ENCODE measurements around the gene SYNPR.

SYNPR gene

GRCh38 chr3:63354160-63354559, 76.1 kb downstream of the SYNPR start:
- TF ChIP-seq, protein P1, sequence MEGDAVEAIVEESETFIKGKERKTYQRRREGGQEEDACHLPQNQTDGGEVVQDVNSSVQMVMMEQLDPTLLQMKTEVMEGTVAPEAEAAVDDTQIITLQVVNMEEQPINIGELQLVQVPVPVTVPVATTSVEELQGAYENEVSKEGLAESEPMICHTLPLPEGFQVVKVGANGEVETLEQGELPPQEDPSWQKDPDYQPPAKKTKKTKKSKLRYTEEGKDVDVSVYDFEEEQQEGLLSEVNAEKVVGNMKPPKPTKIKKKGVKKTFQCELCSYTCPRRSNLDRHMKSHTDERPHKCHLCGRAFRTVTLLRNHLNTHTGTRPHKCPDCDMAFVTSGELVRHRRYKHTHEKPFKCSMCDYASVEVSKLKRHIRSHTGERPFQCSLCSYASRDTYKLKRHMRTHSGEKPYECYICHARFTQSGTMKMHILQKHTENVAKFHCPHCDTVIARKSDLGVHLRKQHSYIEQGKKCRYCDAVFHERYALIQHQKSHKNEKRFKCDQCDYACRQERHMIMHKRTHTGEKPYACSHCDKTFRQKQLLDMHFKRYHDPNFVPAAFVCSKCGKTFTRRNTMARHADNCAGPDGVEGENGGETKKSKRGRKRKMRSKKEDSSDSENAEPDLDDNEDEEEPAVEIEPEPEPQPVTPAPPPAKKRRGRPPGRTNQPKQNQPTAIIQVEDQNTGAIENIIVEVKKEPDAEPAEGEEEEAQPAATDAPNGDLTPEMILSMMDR (IDR thresholded peaks at IDR 0.05): no peak

DNA sequence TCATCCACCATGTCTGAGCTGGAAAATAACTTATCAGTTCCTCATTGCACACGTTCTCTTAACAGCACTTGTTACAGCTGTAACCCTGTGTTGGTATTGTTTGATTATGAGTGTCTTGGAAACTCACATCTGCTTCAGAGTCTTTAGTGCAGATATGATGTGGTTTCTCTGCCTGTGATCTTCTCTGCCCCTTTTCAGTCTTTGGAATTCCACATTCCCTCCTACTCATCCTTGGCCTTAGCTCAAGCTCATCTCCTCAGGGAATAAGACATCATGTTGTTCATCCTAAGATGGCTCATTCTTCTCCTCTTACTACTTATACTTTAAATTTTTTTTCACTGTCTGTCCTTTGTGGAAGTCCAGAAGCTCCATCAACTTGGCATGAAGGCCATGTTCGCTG, 77.7 kb downstream of the SYNPR start:
- TF ChIP-seq, protein P1 (IDR thresholded peaks at IDR 0.05): no peak

DNA sequence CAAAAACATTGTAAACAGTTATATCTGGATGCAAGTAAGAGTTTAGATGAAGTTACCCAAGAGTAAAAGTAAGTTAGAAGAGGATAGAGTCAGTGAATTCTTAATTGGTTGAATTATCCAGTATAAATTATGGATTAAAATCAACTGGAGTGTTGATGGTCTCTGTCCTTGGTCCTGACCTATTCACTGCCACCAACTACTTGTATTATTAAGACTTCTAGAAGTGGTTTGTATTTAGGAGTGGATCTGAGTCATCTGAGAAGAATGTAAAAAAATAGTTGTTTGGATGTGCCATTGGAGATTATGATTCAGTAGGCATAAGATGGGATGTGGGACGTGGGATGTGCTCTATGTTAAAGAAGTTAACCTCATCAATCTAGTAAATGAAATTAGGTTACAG, 86.4 kb downstream of the SYNPR start:
- TF ChIP-seq, protein P1 (IDR thresholded peaks at IDR 0.05): no peak

GRCh38 chr3:63364910-63365309, 86.8 kb downstream of the SYNPR start:
- TF ChIP-seq, protein P1 (IDR thresholded peaks at IDR 0.05): no peak

DNA sequence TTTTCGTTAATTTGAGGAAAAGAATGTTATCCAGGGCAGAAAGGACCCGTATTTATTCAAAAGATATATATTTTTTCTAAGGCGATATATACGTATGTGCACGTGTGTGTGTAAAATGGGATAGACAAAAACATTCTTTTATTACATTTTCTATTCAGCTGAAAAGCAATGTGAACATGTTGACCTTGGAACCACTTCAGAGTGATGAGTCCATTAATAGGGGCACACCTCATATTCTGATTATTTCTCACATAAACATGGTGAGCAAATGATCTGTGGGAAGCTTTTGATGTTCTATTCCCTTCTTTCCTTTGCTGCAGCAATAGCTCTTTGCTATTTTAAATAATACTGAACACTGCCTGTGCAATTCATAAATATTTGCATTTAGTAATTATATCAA, 87.6 kb downstream of the SYNPR start:
- TF ChIP-seq, protein P1 (IDR thresholded peaks at IDR 0.05): no peak

DNA sequence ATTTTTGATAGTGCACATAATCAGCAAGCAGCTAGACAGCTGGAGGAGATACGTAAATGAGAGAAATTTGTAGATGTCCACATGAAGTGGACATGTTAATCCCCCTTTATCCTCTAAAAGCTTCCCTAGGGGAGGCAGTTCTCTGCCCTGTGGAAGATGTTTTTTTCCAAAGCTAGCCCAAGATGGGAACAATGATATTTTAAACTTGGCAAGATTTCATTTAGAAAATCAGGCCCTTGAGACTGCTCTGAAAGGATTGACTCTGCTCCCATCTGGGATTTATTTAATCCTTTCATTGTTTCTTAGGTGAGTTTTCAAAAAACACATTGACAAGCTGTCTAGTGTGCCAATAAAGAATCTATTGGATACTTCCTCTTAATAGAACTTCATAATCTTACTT, 92.0 kb downstream of the SYNPR start:
- TF ChIP-seq, protein P1 (IDR thresholded peaks at IDR 0.05): no peak

DNA sequence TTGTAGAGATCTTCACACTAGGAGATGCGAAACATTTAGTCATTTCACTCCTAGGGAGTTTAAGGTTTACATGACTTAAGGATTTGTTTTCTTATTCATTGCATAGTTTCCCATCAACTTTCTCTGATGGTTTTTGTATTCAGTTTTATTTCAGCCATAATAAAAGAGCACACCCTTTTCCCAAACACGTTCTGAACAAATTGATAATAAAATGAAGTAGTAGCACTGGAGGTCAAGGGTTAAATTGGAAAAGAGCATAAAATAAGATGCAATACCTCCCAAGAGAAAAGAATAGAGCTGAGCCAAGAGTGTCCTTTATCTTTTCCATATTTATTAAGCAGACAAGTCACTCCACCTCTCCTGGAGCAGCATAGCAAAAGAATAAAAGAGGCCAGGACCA, 104.9 kb downstream of the SYNPR start:
- TF ChIP-seq, protein P1 (IDR thresholded peaks at IDR 0.05): no peak

DNA sequence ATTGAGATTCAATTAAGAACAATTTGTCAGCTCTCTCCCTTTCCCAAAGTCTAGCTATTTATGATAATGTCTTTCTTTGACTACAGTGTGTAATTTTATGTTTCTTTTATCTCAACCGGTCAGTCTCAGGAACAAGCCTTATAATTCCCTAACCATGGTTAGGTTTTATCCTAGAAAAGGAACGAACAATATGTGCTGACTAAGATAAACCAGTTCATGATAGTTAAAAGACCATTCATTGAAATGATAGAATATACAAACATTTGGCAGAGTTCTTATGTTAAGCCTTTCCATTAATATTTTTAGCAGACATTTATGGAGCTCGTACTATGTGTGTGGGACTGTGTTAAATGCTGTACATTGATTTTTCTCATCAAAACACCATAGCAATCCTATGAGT, 106.3 kb downstream of the SYNPR start:
- TF ChIP-seq, protein P1 (IDR thresholded peaks at IDR 0.05): no peak
